ENCODE measurements around the gene UBE2E2. TPM values are rescaled to one million over a fixed set of nuclear protein-coding genes. Genes with fewer than 3 reads are reported as not detected.

Gene UBE2E2
- total and polyA plus RNA-seq, 2 donors (not counting 1 experiment from before 2014, with no cell fraction given): 16.0 to 45.0 TPM

- H2AFZ ChIP-seq (ENCODE audit: insufficient read depth, low read depth, low read length, poor library complexity, severe bottlenecking): no peak overlapping the region
- no peak overlapping the region for H3K9ac ChIP-seq (ENCODE audit: low read length)
- no peak overlapping the region for H3K4me3 ChIP-seq (ENCODE audit: control extremely low read depth in 1 of 5, extremely low read depth in 1 of 5, insufficient read depth in 1 of 5, low read depth in 2 of 5, low read length in 4 of 5)
- no peak overlapping the region for H3K4me2 ChIP-seq (replicated peaks; ENCODE audit: low read depth, low read length, poor library complexity, severe bottlenecking)
- H3K79me2 ChIP-seq (ENCODE audit: control insufficient read depth, insufficient read depth, low read length): peaks cover 66% of the 10 kb centered on the region
- Mint-ChIP-seq H3K9me3 (ENCODE audit: insufficient read depth) (no peaks in the 10 kb centered on the region), H3K4me3 (no peak overlapping the region), H3K4me1 (peaks cover 16% of the 10 kb centered on the region), H3K27ac (no peak overlapping the region), H3K27me3 (no peaks in the 10 kb centered on the region)
- H3K36me3 ChIP-seq (replicated peaks in 1 of 2; ENCODE audit: control extremely low read depth in 1 of 2, control insufficient read depth in 1 of 2, extremely low read depth in 1 of 2, insufficient read depth in 2 of 2, low read length in 1 of 2): no peaks in the 10 kb centered on the region
- H3K27me3 ChIP-seq (replicated peaks in 1 of 4; ENCODE audit: control extremely low read depth in 1 of 4, control insufficient read depth in 3 of 4, insufficient read depth in 4 of 4, low read length in 3 of 4): no peaks in the 10 kb centered on the region
- intact Hi-C loops (cut with micrococcal nuclease): no loop called here
- no peak overlapping the region for H3K27ac ChIP-seq (ENCODE audit: low read length in 2 of 2)
- CTCF ChIA-PET: no interaction called here
- DNase-seq: no peak
- peaks cover 0 to 4% (median 0%) of the 10 kb centered on the region in 3 donors for H3K9me3 ChIP-seq (ENCODE audit: control extremely low read depth in 1 of 3, control insufficient read depth in 2 of 3, insufficient read depth in 1 of 3, low read length in 2 of 3)
- H4K20me1 ChIP-seq (ENCODE audit: control insufficient read depth, insufficient read depth, low read length, poor library complexity, severe bottlenecking): peaks cover 20% of the 10 kb centered on the region
- TF ChIP-seq EZH2 (IDR thresholded peaks at IDR 0.05; ENCODE audit: borderline replicate concordance, insufficient read depth, low read depth, low read length, poor library complexity, severe bottlenecking) (no peak), CTCF (IDR thresholded peaks at IDR 0.05) (no peak)
- no peaks in the 10 kb centered on the region for H3K4me1 ChIP-seq (ENCODE audit: control insufficient read depth in 2 of 2, insufficient read depth in 2 of 2, low read length in 2 of 2)
- no peak for ATAC-seq (ENCODE audit: low read depth)
- POLR2A ChIA-PET: no interaction called here
- WGBS (ENCODE audit: insufficient coverage): no CpG with 5 or more reads among the region's 6 CpGs
Measured at GRCh38 chr3:23263796-23264195, 60.7 kb downstream of the UBE2E2 start.

DNA sequence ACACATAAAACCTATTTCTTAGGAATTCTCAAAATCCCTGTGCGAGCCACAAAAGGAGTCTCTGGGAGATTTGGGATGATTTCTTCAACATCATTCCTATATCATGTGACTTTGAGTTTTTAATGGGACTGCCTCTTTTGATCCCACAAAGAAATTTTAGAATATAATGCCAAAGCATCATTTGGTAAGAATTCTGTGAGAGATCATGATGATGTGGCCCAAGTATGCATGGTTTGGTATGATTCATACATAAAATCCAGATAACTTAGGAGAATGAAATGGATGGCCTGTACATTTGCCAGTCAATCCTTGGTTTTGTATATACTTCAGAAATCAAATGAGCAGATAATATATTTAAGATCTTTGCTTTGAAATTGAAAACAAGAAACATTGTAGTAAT, 61.3 kb downstream of the UBE2E2 start:
- no peak overlapping the region for H3K9ac ChIP-seq (ENCODE audit: low read length)
- DNase-seq (no peak), ATAC-seq (ENCODE audit: low read depth) (no peak)
- H3K27me3 ChIP-seq (replicated peaks in 1 of 4; ENCODE audit: control extremely low read depth in 1 of 4, control insufficient read depth in 3 of 4, insufficient read depth in 4 of 4, low read length in 3 of 4): no peaks in the 10 kb centered on the region
- intact Hi-C loops (cut with micrococcal nuclease): no loop called here
- H2AFZ ChIP-seq (ENCODE audit: insufficient read depth, low read depth, low read length, poor library complexity, severe bottlenecking): no peak overlapping the region
- no peaks in the 10 kb centered on the region for H3K27me3 Mint-ChIP-seq
- peaks cover 63% of the 10 kb centered on the region for H3K79me2 ChIP-seq (ENCODE audit: control insufficient read depth, insufficient read depth, low read length)
- peaks cover 0 to 2% of the 10 kb centered on the region in 2 donors for H3K4me1 ChIP-seq (ENCODE audit: control insufficient read depth in 2 of 2, insufficient read depth in 2 of 2, low read length in 2 of 2)
- no peak overlapping the region for H3K4me2 ChIP-seq (replicated peaks; ENCODE audit: low read depth, low read length, poor library complexity, severe bottlenecking)
- WGBS (ENCODE audit: insufficient coverage): no CpG with 5 or more reads among the region's 1 CpG
- H3K9me3 ChIP-seq (ENCODE audit: control extremely low read depth in 1 of 3, control insufficient read depth in 2 of 3, insufficient read depth in 1 of 3, low read length in 2 of 3): peaks cover 0 to 4% (median 0%) of the 10 kb centered on the region in 3 donors
- no peak overlapping the region for H3K4me3 Mint-ChIP-seq
- H3K27ac ChIP-seq (ENCODE audit: low read length in 2 of 2): no peak overlapping the region
- H3K36me3 ChIP-seq (replicated peaks in 1 of 2; ENCODE audit: control extremely low read depth in 1 of 2, control insufficient read depth in 1 of 2, extremely low read depth in 1 of 2, insufficient read depth in 2 of 2, low read length in 1 of 2): no peaks in the 10 kb centered on the region
- peaks cover 22% of the 10 kb centered on the region for H4K20me1 ChIP-seq (ENCODE audit: control insufficient read depth, insufficient read depth, low read length, poor library complexity, severe bottlenecking)
- no peak overlapping the region for H3K4me3 ChIP-seq (ENCODE audit: control extremely low read depth in 1 of 5, extremely low read depth in 1 of 5, insufficient read depth in 1 of 5, low read depth in 2 of 5, low read length in 4 of 5)
- ChIA-PET CTCF (no interaction called here), POLR2A (no interaction called here)
- peaks cover 18% of the 10 kb centered on the region for H3K4me1 Mint-ChIP-seq
- H3K27ac Mint-ChIP-seq: no peak overlapping the region
- no peak for TF ChIP-seq EZH2 (IDR thresholded peaks at IDR 0.05; ENCODE audit: borderline replicate concordance, insufficient read depth, low read depth, low read length, poor library complexity, severe bottlenecking)
- no peak for TF ChIP-seq CTCF (IDR thresholded peaks at IDR 0.05)
- no peaks in the 10 kb centered on the region for H3K9me3 Mint-ChIP-seq (ENCODE audit: insufficient read depth)

All from B cell (primary cell).